Right lobe of liver (tissue), 6 donors: ENCODE data around the gene PZP. TPM values are rescaled to one million over a fixed set of nuclear protein-coding genes. Genes with fewer than 3 reads are reported as not detected.
"Not testable (repeated sequence)": the region's sequence is repeated elsewhere in the genome, so short reads cannot be mapped to it uniquely, and the experiment has no call there.

Experiments
- ATAC-seq, 4 donors: fragments of 200-7000 bp; cut with Tn5 transposase; one replicate each; pipeline ENCODE4 v1.9.1; 2020; ENCODE audit warnings: mild to moderate bottlenecking in 4 of 4, moderate library complexity in 4 of 4
- DNase-seq, 3 donors: peaks; one replicate each; pipeline ENCODE4 v3.0.0-alpha.2; 2020
- H3K27ac ChIP-seq, 3 donors: fragments of 200-600 bp; one replicate each; pipeline ENCODE4 v1.8.0; 2022
- H3K27me3 ChIP-seq, 2 donors: fragments of 200-600 bp; one replicate each; pipeline ENCODE4 v1.8.0; 2022
- H3K36me3 ChIP-seq, 4 donors: fragments of 200-600 bp; sonication (generic) in 1 of 4; one replicate each; pipeline versions ENCODE4 v1.5.1 to v1.8.0; 2017 to 2022; ENCODE audit warnings: control low read depth in 1 of 4
- H3K4me1 ChIP-seq, 4 donors: fragments of 200-600 bp; sonication (generic) in 1 of 4; one replicate each; pipeline versions ENCODE4 v1.5.1 to v1.8.0; 2017 to 2022; ENCODE audit warnings: control low read depth in 1 of 4
- H3K4me3 ChIP-seq, 3 donors: fragments of 200-600 bp; one replicate each; pipeline ENCODE4 v1.8.0; 2022
- H3K9me3 ChIP-seq, 4 donors: fragments of 200-600 bp; sonication (generic) in 1 of 4; one replicate each; pipeline versions ENCODE4 v1.5.1 to v1.8.0; 2017 to 2022; ENCODE audit warnings: control low read depth in 1 of 4
- POLR2A ChIP-seq: fragments of 450-650 bp; IDR thresholded peaks from one replicate; pipeline ENCODE4 v1.6.1; 2017; ENCODE audit warnings: antibody characterized with exemption, mild to moderate bottlenecking
- WGBS: methylation state at CpG from one replicate; pipeline ENCODE4 v1.1.6; 2018; ENCODE audit warnings: low coverage, low lambda C conversion rate; ENCODE audit not compliant: insufficient coverage; ENCODE audit errors: missing lambda C conversion rate; 5-methylcytosine and 5-hydroxymethylcytosine counted together
- intact Hi-C, 2 donors: fragments of 100-400 bp; cut with DNase I; formaldehyde crosslinking; loops; one replicate each; pipeline versions ENCODE4 v1.11.2 to v1.14.1; 2022
- total RNA-seq, 6 experiments: library from RNA; depleted of rRNA in 2 of 6; stranded (reverse); fragments of >200 nt in 2 of 6; fragmentation: NEBNext Ultra II Directional in 3 of 6; extraction: Animal tissue kit (Norgen Biotek cat#: 25700) in 3 of 6; gene quantifications; one replicate each; pipeline versions ENCODE4 v1.1.0 to v1.2.4, GENCODE V29; 2016 to 2023
- TF ChIP-seq, protein P1 (sequence below), 4 donors: fragments of 200-600 bp in 3 of 4; fragments of 450-650 bp in 1 of 4; IDR thresholded peaks; one replicate each; pipeline versions ENCODE4 v1.5.1 to v1.8.0; 2016 to 2022; ENCODE audit warnings: antibody characterized with exemption in 4 of 4, mild to moderate bottlenecking in 2 of 4
- donor health status: DM: no; HTN: yes; CAD: no.
- donor health status: DM: no; HTN: no; CAD: no.
- donor health status: DM: no; HTN: no; CAD: no.
- donor health status: DM: no; HTN: yes; CAD: no.
- donor health status: DM: no; HTN: yes; CAD: no.

Gene PZP
- total RNA-seq, 6 experiments from 2014 or later = 0.86 to 158 (median 11.1) TPM

GRCh38 chr12:9235519-9235918 lies 27.3 kb upstream of the PZP start:
- TF ChIP-seq POLR2A = no peak
- TF ChIP-seq, protein P1, sequence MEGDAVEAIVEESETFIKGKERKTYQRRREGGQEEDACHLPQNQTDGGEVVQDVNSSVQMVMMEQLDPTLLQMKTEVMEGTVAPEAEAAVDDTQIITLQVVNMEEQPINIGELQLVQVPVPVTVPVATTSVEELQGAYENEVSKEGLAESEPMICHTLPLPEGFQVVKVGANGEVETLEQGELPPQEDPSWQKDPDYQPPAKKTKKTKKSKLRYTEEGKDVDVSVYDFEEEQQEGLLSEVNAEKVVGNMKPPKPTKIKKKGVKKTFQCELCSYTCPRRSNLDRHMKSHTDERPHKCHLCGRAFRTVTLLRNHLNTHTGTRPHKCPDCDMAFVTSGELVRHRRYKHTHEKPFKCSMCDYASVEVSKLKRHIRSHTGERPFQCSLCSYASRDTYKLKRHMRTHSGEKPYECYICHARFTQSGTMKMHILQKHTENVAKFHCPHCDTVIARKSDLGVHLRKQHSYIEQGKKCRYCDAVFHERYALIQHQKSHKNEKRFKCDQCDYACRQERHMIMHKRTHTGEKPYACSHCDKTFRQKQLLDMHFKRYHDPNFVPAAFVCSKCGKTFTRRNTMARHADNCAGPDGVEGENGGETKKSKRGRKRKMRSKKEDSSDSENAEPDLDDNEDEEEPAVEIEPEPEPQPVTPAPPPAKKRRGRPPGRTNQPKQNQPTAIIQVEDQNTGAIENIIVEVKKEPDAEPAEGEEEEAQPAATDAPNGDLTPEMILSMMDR (IDR thresholded peaks at IDR 0.05) = no peak
- WGBS = 95% methylated on average over 4 of the region's 4 CpGs
- H3K4me1 ChIP-seq = peaks cover 0 to 2% (median 0%) of the 10 kb centered on the region in 4 donors
- no peaks in the 10 kb centered on the region for H3K9me3 ChIP-seq
- no peak for DNase-seq
- no peaks in the 10 kb centered on the region for H3K27me3 ChIP-seq
- intact Hi-C loops = no loop called here
- H3K27ac ChIP-seq = no peak overlapping the region
- H3K4me3 ChIP-seq = no peak overlapping the region
- ATAC-seq = no peak
- no peaks in the 10 kb centered on the region for H3K36me3 ChIP-seq

- Histone ChIP-seq H3K4me3 (no peak overlapping the region), H3K4me1 (peaks cover 0 to 9% (median 0%) of the 10 kb centered on the region in 4 donors), H3K27me3 (no peaks in the 10 kb centered on the region), H3K27ac (no peak overlapping the region), H3K9me3 (no peaks in the 10 kb centered on the region), H3K36me3 (no peaks in the 10 kb centered on the region)
- intact Hi-C loops = no loop called here
- 75% methylated on average over 8 of the region's 8 CpGs for WGBS
- DNase-seq = no peak
- no peak for ATAC-seq
- TF ChIP-seq, protein P1 (IDR thresholded peaks at IDR 0.05) = no peak
- TF ChIP-seq POLR2A = no peak
These were observed 19.8 kb upstream of the PZP start for GRCh38 chr12:9227950-9228349.

GRCh38 chr12:9223830-9224229 lies 15.6 kb upstream of the PZP start:
- ATAC-seq (no peak), DNase-seq (no peak)
- WGBS = 78% methylated on average over 2 of the region's 2 CpGs
- TF ChIP-seq POLR2A = no peak
- TF ChIP-seq, protein P1 (IDR thresholded peaks at IDR 0.05) = no peak
- Histone ChIP-seq H3K36me3 (no peaks in the 10 kb centered on the region), H3K27ac (peak overlapping the region in 1 of 3 donors; percentile 16), H3K27me3 (no peaks in the 10 kb centered on the region), H3K4me1 (peaks cover 0 to 23% (median 3%) of the 10 kb centered on the region in 4 donors), H3K4me3 (no peak overlapping the region), H3K9me3 (no peaks in the 10 kb centered on the region)
- intact Hi-C loops = no loop called here

- H3K9me3 ChIP-seq = no peaks in the 10 kb centered on the region
- peak overlapping the region in 1 of 3 donors; percentile 14 for H3K4me3 ChIP-seq
- intact Hi-C loops = no loop called here
- H3K27me3 ChIP-seq = no peaks in the 10 kb centered on the region
- no peak for DNase-seq
- no peaks in the 10 kb centered on the region for H3K36me3 ChIP-seq
- H3K27ac ChIP-seq = peak overlapping the region in 2 of 3 donors; percentile 78 to 84
- WGBS = 26% methylated on average over 1 of the region's 1 CpG
- peaks cover 0 to 26% (median 3%) of the 10 kb centered on the region in 4 donors for H3K4me1 ChIP-seq
- TF ChIP-seq POLR2A = no peak
- TF ChIP-seq, protein P1 (IDR thresholded peaks at IDR 0.05) = no peak
- ATAC-seq = peak; percentile 83 to 93 (median 86)
These were observed 13.3 kb upstream of the PZP start for GRCh38 chr12:9221483-9221882.

DNA sequence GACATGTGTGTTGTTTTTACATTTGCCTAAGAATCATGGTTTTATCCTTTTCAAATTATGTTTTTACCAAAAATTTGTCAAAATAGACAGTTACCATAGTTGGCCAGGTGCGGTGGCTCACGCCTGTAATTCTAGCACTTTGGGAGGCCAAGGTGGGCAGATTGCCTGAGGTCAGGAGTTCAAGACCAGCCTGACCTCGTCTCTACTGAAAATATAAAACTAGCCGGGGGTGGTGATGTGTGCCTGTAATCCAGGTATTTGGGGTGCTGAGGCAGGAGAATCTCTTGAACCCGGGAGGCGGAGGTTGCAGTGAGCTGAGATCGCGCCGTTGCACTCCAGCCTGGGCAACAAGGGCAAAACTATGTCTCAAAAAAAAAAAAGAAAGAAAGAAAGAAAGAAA lies 12.8 kb upstream of the PZP start:
- H3K27me3 ChIP-seq, H3K9me3 ChIP-seq, H3K36me3 ChIP-seq, intact Hi-C loops: not testable (repeated sequence)
- DNase-seq (peak in 2 of 3 donors; percentile 52 to 55), ATAC-seq (peak; percentile 57 to 82 (median 64))
- WGBS = 29% methylated on average over 5 of the region's 9 CpGs
- Histone ChIP-seq H3K4me1 (peaks cover 0 to 26% (median 3%) of the 10 kb centered on the region in 4 donors), H3K27ac (peak overlapping the region in 2 of 3 donors; percentile 78 to 84), H3K4me3 (peak overlapping the region in 1 of 3 donors; percentile 14)
